ENCODE data around the gene FER1L5. TPM values are rescaled to one million over a fixed set of nuclear protein-coding genes. Genes with fewer than 3 reads are reported as not detected.

FER1L5 gene
- total and polyA plus RNA-seq, 2 donors (not counting 3 experiments of a cell fraction or from before 2014, with no cell fraction given), result not detected

DNA sequence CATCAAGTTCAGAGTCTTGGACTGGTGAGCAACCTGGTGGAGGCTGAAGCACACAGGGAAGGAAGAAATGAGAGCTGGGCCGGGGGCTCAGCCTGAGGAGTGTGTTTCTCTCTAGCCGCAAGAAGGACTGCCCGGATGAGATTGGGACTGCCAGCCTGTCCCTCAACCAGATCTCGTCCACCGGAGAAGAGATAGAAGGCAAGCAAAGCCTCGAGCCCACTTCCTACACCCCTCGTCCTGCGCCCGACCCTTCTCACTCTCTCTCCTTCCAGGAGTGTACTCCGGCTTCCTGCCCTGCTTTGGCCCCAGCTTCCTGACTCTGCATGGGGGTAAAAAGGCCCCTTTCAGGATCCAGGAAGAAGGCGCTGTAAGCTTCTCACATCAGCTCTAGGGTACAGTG lies 26.2 kb downstream of the FER1L5 start:
- ChIA-PET POLR2A (no interaction called here), CTCF (no interaction called here)
- TF ChIP-seq POLR2A (IDR thresholded peaks at IDR 0.05; ENCODE audit: low read depth, low read length), result no peak
- TF ChIP-seq MAX (IDR thresholded peaks at IDR 0.05; ENCODE audit: insufficient read depth, insufficient read length), result no peak
- no peak for TF ChIP-seq FOS (IDR thresholded peaks at IDR 0.05; ENCODE audit: borderline replicate concordance, insufficient read depth, low read length)
- no peak for TF ChIP-seq JUN (IDR thresholded peaks at IDR 0.05; ENCODE audit: borderline replicate concordance, insufficient read depth, insufficient read length, low read depth)
- TF ChIP-seq, protein P1, sequence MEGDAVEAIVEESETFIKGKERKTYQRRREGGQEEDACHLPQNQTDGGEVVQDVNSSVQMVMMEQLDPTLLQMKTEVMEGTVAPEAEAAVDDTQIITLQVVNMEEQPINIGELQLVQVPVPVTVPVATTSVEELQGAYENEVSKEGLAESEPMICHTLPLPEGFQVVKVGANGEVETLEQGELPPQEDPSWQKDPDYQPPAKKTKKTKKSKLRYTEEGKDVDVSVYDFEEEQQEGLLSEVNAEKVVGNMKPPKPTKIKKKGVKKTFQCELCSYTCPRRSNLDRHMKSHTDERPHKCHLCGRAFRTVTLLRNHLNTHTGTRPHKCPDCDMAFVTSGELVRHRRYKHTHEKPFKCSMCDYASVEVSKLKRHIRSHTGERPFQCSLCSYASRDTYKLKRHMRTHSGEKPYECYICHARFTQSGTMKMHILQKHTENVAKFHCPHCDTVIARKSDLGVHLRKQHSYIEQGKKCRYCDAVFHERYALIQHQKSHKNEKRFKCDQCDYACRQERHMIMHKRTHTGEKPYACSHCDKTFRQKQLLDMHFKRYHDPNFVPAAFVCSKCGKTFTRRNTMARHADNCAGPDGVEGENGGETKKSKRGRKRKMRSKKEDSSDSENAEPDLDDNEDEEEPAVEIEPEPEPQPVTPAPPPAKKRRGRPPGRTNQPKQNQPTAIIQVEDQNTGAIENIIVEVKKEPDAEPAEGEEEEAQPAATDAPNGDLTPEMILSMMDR (IDR thresholded peaks at IDR 0.05; ENCODE audit: extremely low read depth in 1 of 2, insufficient read depth in 1 of 2, low read depth in 1 of 2, low read length in 2 of 2), result no peak
- TF ChIP-seq EZH2 (IDR thresholded peaks at IDR 0.05; ENCODE audit: borderline replicate concordance, low read depth, low read length, severe bottlenecking), result no peak
- no peak for TF ChIP-seq POLR2AphosphoS5 (IDR thresholded peaks at IDR 0.05; ENCODE audit: insufficient read depth, low read depth, low read length)
- TF ChIP-seq GATA2 (IDR thresholded peaks at IDR 0.05; ENCODE audit: insufficient read depth, insufficient read length, low read depth, low read length), result no peak
- no peak for TF ChIP-seq MYC (IDR thresholded peaks at IDR 0.05; ENCODE audit: low read depth, low read length)
- Histone ChIP-seq H3K27ac (ENCODE audit: insufficient read depth, low read depth, low read length) (no peak overlapping the region), H3K4me2 (ENCODE audit: insufficient read depth, low read length) (no peak overlapping the region), H2AFZ (ENCODE audit: low read depth, low read length) (no peak overlapping the region), H3K4me1 (ENCODE audit: control insufficient read depth, extremely low read depth, insufficient read depth, low read length) (peaks cover 7% of the 10 kb centered on the region), H4K20me1 (replicated peaks; ENCODE audit: control insufficient read depth, extremely low read depth, insufficient read depth, low read length) (no peaks in the 10 kb centered on the region), H3K4me3 (replicated peaks in 1 of 3; ENCODE audit: insufficient read depth in 1 of 3, low read depth in 1 of 3, low read length in 3 of 3) (no peak overlapping the region), H3K79me2 (ENCODE audit: control insufficient read depth, insufficient read depth, low read length) (no peaks in the 10 kb centered on the region), H3K9me3 (replicated peaks; ENCODE audit: control insufficient read depth, insufficient read depth, low read length) (no peaks in the 10 kb centered on the region), H3K9me1 (replicated peaks; ENCODE audit: control insufficient read depth, extremely low read depth, insufficient read depth, low read length) (no peaks in the 10 kb centered on the region), H3K27me3 (ENCODE audit: control insufficient read depth in 2 of 2, insufficient read depth in 2 of 2, low read length in 2 of 2) (no peaks in the 10 kb centered on the region), H3K9ac (replicated peaks; ENCODE audit: extremely low read depth, insufficient read depth, low read length) (no peak overlapping the region), H3K36me3 (ENCODE audit: control insufficient read depth in 2 of 2, extremely low read depth in 1 of 2, insufficient read depth in 2 of 2, low read length in 2 of 2) (no peaks in the 10 kb centered on the region)
- BruUV-seq (replicated peaks), result no TSS peak
- dilution Hi-C loops (cut with MboI; ENCODE audit: extremely low pct_ligation_motif_present, low sequenced_read_pairs) (no loop called here), intact Hi-C loops (cut with micrococcal nuclease) (no loop called here)
- no peak for DNase-seq (ENCODE audit: low read depth, low spot score)
- FAIRE-seq, result no peak

Measured in endothelial cell of umbilical vein (primary cell).